Measurements from ENCODE around the gene NXPE3. TPM values are rescaled to one million over a fixed set of nuclear protein-coding genes. Genes with fewer than 3 reads are reported as not detected.

Gene NXPE3
- total and polyA plus RNA-seq, 9 donors: 5.6 to 16.4 (median 13.1) TPM

DNA sequence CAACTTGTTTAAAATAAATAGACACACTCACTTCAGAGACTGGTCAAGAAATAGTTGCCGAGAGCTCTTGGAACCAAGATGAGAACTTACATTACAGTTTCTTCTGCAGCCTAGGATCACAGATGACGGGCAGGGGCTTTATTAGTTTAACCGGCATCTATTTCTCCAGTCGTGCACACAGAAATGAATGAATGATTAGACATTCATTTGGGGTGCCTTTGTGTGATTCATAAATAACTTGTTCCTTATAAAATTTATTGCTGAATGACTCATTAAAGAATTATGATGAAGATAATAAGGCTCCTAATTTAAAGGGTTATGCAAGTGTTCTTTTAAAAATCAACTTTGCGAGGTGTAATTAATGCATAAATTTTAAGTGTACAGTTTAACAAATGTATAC lies 91.1 kb downstream of the NXPE3 start:
- Histone ChIP-seq H3K27ac (no peak overlapping the region), H3K4me3 (no peak overlapping the region), H3K4me1 (ENCODE audit: insufficient read depth) (no peaks in the 10 kb centered on the region), H3K9me3 (no peaks in the 10 kb centered on the region), H3K36me3 (no peaks in the 10 kb centered on the region), H3K27me3 (no peaks in the 10 kb centered on the region)
- WGBS, 3 donors: 79 to 82% (median 81%) methylated on average over 5 of the region's 5 CpGs
- intact Hi-C loops (cut with DNase I): no loop called here
- no peak for DNase-seq
- no peak for TF ChIP-seq POLR2A (IDR thresholded peaks at IDR 0.05)
- no peak for TF ChIP-seq EP300 (IDR thresholded peaks at IDR 0.05)
- TF ChIP-seq, protein P1, sequence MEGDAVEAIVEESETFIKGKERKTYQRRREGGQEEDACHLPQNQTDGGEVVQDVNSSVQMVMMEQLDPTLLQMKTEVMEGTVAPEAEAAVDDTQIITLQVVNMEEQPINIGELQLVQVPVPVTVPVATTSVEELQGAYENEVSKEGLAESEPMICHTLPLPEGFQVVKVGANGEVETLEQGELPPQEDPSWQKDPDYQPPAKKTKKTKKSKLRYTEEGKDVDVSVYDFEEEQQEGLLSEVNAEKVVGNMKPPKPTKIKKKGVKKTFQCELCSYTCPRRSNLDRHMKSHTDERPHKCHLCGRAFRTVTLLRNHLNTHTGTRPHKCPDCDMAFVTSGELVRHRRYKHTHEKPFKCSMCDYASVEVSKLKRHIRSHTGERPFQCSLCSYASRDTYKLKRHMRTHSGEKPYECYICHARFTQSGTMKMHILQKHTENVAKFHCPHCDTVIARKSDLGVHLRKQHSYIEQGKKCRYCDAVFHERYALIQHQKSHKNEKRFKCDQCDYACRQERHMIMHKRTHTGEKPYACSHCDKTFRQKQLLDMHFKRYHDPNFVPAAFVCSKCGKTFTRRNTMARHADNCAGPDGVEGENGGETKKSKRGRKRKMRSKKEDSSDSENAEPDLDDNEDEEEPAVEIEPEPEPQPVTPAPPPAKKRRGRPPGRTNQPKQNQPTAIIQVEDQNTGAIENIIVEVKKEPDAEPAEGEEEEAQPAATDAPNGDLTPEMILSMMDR (IDR thresholded peaks at IDR 0.05): no peak

DNA sequence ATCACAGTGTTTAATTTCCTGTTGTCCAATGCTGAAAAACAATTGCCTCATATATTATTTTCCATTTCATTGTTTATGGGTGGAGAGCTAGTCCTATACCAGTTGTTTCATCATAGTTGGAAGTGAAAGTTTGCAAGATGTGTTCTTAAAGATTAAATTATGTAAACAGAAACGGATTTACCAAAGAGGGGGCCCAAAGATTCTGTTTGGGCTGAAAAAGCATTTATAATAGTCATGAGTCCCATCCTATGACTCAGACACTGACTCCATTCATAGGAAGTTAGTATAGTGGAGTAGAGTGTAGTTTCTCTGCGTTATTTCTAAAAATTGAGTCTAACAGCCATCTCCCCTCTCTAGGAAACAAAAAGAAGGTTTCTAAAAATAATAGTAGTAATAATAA lies 94.6 kb downstream of the NXPE3 start:
- no peaks in the 10 kb centered on the region for H3K27me3 ChIP-seq
- 68 to 73% (median 72%) methylated on average over 2 of the region's 2 CpGs for WGBS, 3 donors
- DNase-seq: no peak
- H3K4me3 ChIP-seq: no peak overlapping the region
- H3K27ac ChIP-seq: no peak overlapping the region
- intact Hi-C loops (cut with DNase I): no loop called here
- no peak for TF ChIP-seq EP300 (IDR thresholded peaks at IDR 0.05)
- TF ChIP-seq POLR2A (IDR thresholded peaks at IDR 0.05): no peak
- TF ChIP-seq, protein P1 (IDR thresholded peaks at IDR 0.05): no peak
- no peaks in the 10 kb centered on the region for H3K9me3 ChIP-seq
- no peaks in the 10 kb centered on the region for H3K36me3 ChIP-seq
- H3K4me1 ChIP-seq (ENCODE audit: insufficient read depth): no peaks in the 10 kb centered on the region

DNA sequence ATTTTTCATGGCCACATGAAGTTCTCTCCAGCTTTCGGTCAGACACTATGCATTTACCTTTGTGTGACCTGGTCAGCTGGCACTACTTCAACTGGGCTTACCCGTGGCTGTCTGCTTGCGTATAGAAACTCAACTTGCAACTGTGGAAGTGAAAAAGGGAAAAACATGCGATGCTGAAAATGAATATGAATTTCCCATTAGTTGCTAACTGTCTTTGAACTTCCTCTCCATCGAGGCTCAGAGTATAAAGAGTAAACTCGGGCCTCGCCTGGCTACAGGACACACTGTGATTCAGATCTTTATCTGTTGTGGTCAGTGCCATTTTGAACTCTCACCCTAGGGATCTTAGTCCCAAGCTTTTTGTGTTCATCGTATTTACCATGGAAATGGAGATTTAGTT lies 97.1 kb downstream of the NXPE3 start:
- Histone ChIP-seq H3K27ac (no peak overlapping the region), H3K4me1 (ENCODE audit: insufficient read depth) (no peaks in the 10 kb centered on the region), H3K9me3 (no peaks in the 10 kb centered on the region), H3K36me3 (no peaks in the 10 kb centered on the region), H3K27me3 (no peaks in the 10 kb centered on the region), H3K4me3 (no peak overlapping the region)
- no peak for DNase-seq
- TF ChIP-seq POLR2A (IDR thresholded peaks at IDR 0.05) (no peak), EP300 (IDR thresholded peaks at IDR 0.05) (no peak)
- TF ChIP-seq, protein P1 (IDR thresholded peaks at IDR 0.05): no peak
- intact Hi-C loops (cut with DNase I): no loop called here
- WGBS, 3 donors: 79 to 84% (median 81%) methylated on average over 8 of the region's 8 CpGs

Other genes starting within 250 kb of the NXPE3 start
- 10 to 100 TPM; 15.9 to 23.3 (median 20.4) TPM for gene TRMT10C, start 217.3 kb upstream of the NXPE3 start, total RNA-seq
- gene TRMT10C, start 217.3 kb upstream of the NXPE3 start, polyA plus RNA-seq: 10 to 100 TPM; 13.9 to 18.5 TPM
- 100 to 1,000 TPM; 104 to 237 (median 166) TPM for gene PCNP, start 205.0 kb upstream of the NXPE3 start, total RNA-seq
- 100 to 1,000 TPM; 150 to 164 TPM for gene PCNP, start 205.0 kb upstream of the NXPE3 start, polyA plus RNA-seq
- gene ZBTB11, start 102.1 kb upstream of the NXPE3 start, total RNA-seq: 10 to 100 TPM; 15.1 to 24.7 (median 19.3) TPM
- 10 to 100 TPM in 1 of 2 donors, 1 to 10 TPM in 1; 7.6 to 10.7 TPM for gene ZBTB11, start 102.1 kb upstream of the NXPE3 start, polyA plus RNA-seq
- 1,000 to 10,000 TPM; 1,843 to 5,887 (median 2,506) TPM for gene RPL24, start 92.5 kb upstream of the NXPE3 start, total RNA-seq
- gene RPL24, start 92.5 kb upstream of the NXPE3 start, polyA plus RNA-seq: 1,000 to 10,000 TPM; 2,953 to 4,596 TPM
- 10 to 100 TPM in 1 of 7 donors, 1 to 10 TPM in 6; 7.5 to 11.1 (median 8.3) TPM for gene CEP97, start 54.6 kb upstream of the NXPE3 start, total RNA-seq
- gene CEP97, start 54.6 kb upstream of the NXPE3 start, polyA plus RNA-seq: 1 to 10 TPM; 2.4 to 3.9 TPM
- 100 to 1,000 TPM in 1 of 7 donors, 10 to 100 TPM in 6; 29.2 to 194 (median 45.5) TPM for gene NFKBIZ, start 70.3 kb downstream of the NXPE3 start, total RNA-seq
- gene NFKBIZ, start 70.3 kb downstream of the NXPE3 start, polyA plus RNA-seq: 10 to 100 TPM in 1 of 2 donors, 1 to 10 TPM in 1; 7.5 to 18.8 TPM